Natural killer cell treated with Interleukin-12 subunit alpha and Interleukin-12 subunit beta and Interleukin-15 and Interleukin-18, amount 100 ng/mL, for 72 hours (primary cell): ENCODE results near the gene MCUB. TPM values are rescaled to one million over a fixed set of nuclear protein-coding genes. Genes with fewer than 3 reads are reported as not detected.
A peak's percentile ranks its signal among the peaks of the same experiment; 100 is the strongest.

Source experiments
- ATAC-seq, 2 donors: fragments of 150-1000 bp; cut with Tn5 transposase in 1 of 2; sonication (Bioruptor Pico), chemical (Tn5 transposase) in 1 of 2; 2 replicates each; pipeline ENCODE4 v1.10.0; 2021
- DNase-seq: peaks from one replicate; pipeline ENCODE4 v3.0.0; 2022; ENCODE audit warnings: low spot score
- H3K27ac Mint-ChIP-seq, 2 donors: 1 replicate in 1 of 2; 2 replicates in 1 of 2; pipeline ENCODE4 v1.8.0; 2022; ENCODE audit warnings: mixed read lengths in 2 of 2, mild to moderate bottlenecking in 1 of 2, moderate library complexity in 1 of 2
- H3K27me3 Mint-ChIP-seq, 2 donors: 1 replicate in 1 of 2; 2 replicates in 1 of 2; pipeline ENCODE4 v1.8.0; 2022; ENCODE audit warnings: mixed read lengths in 2 of 2
- H3K36me3 Mint-ChIP-seq: one replicate; pipeline ENCODE4 v1.8.0; 2022; ENCODE audit warnings: mixed read lengths
- H3K4me1 Mint-ChIP-seq, 2 donors: 1 replicate in 1 of 2; 2 replicates in 1 of 2; pipeline ENCODE4 v1.8.0; 2022; ENCODE audit warnings: low read depth in 2 of 2, mixed read lengths in 2 of 2, mild to moderate bottlenecking in 1 of 2
- H3K4me3 Mint-ChIP-seq: one replicate; pipeline ENCODE4 v1.8.0; 2022; ENCODE audit warnings: mixed read lengths
- H3K9me3 Mint-ChIP-seq: 2 replicates; pipeline ENCODE4 v1.8.0; 2022; ENCODE audit warnings: mixed read lengths
- total RNA-seq, 2 donors: library from RNA; stranded (reverse); gene quantifications; one replicate each; pipeline ENCODE4 v1.2.3, GENCODE V29; 2022

MCUB gene
- total RNA-seq, 2 donors from 2014 or later: 13.0 to 21.8 TPM

GRCh38 chr4:109719604-109720003, 159.6 kb downstream of the MCUB start:
- Mint-ChIP-seq H3K27me3 (no peaks in the 10 kb centered on the region), H3K9me3 (no peaks in the 10 kb centered on the region), H3K4me1 (peaks cover 0 to 3% of the 10 kb centered on the region in 2 donors), H3K4me3 (no peak overlapping the region), H3K36me3 (no peaks in the 10 kb centered on the region), H3K27ac (no peak overlapping the region)
- ATAC-seq (no peak), DNase-seq (no peak)

- no peak for ATAC-seq
- Mint-ChIP-seq H3K27ac (no peak overlapping the region), H3K4me3 (no peak overlapping the region), H3K9me3 (no peaks in the 10 kb centered on the region), H3K27me3 (no peaks in the 10 kb centered on the region), H3K4me1 (peaks cover 0 to 3% of the 10 kb centered on the region in 2 donors), H3K36me3 (peaks cover 2% of the 10 kb centered on the region)
- DNase-seq: no peak
Observed at GRCh38 chr4:109721033-109721432, 161.0 kb downstream of the MCUB start.

- no peak overlapping the region for H3K4me3 Mint-ChIP-seq
- H3K27ac Mint-ChIP-seq: no peak overlapping the region
- no peak for ATAC-seq
- H3K36me3 Mint-ChIP-seq: peaks cover 8% of the 10 kb centered on the region
- no peak for DNase-seq
- H3K4me1 Mint-ChIP-seq: peaks cover 0 to 3% of the 10 kb centered on the region in 2 donors
- H3K27me3 Mint-ChIP-seq: no peaks in the 10 kb centered on the region
- H3K9me3 Mint-ChIP-seq: no peaks in the 10 kb centered on the region
Observed at GRCh38 chr4:109722357-109722756, 162.3 kb downstream of the MCUB start.

- peaks cover 4 to 7% of the 10 kb centered on the region in 2 donors for H3K4me1 Mint-ChIP-seq
- no peak for DNase-seq
- no peak overlapping the region for H3K27ac Mint-ChIP-seq
- no peak for ATAC-seq
- H3K9me3 Mint-ChIP-seq: no peaks in the 10 kb centered on the region
- H3K4me3 Mint-ChIP-seq: no peak overlapping the region
- H3K36me3 Mint-ChIP-seq: peaks cover 8% of the 10 kb centered on the region
- H3K27me3 Mint-ChIP-seq: no peaks in the 10 kb centered on the region
Observed at GRCh38 chr4:109723110-109723509, 163.1 kb downstream of the MCUB start.

- H3K36me3 Mint-ChIP-seq: peaks cover 8% of the 10 kb centered on the region
Observed at GRCh38 chr4:109728385-109728784, 168.3 kb downstream of the MCUB start.

GRCh38 chr4:109729117-109729717, 169.2 kb downstream of the MCUB start:
- Mint-ChIP-seq H3K27ac (peak overlapping the region in 1 of 2 donors; percentile 21), H3K36me3 (peaks cover 8% of the 10 kb centered on the region), H3K27me3 (peaks cover 0 to 6% of the 10 kb centered on the region in 2 donors), H3K4me3 (peak overlapping the region; percentile 79), H3K9me3 (no peaks in the 10 kb centered on the region), H3K4me1 (peaks cover 5 to 13% of the 10 kb centered on the region in 2 donors)
- DNase-seq: no peak
- no peak for ATAC-seq

More at GRCh38 chr4:109728385-109728784, 168.3 kb downstream of the MCUB start:
- DNase-seq: no peak
- peaks cover 5 to 13% of the 10 kb centered on the region in 2 donors for H3K4me1 Mint-ChIP-seq
- no peaks in the 10 kb centered on the region for H3K9me3 Mint-ChIP-seq
- ATAC-seq: no peak
- peak overlapping the region; percentile 79 for H3K4me3 Mint-ChIP-seq
- H3K27me3 Mint-ChIP-seq: peaks cover 0 to 3% of the 10 kb centered on the region in 2 donors
- H3K27ac Mint-ChIP-seq: no peak overlapping the region

- Mint-ChIP-seq H3K9me3 (no peaks in the 10 kb centered on the region), H3K4me3 (peak within 1 kb of the TSS; percentile 79), H3K27ac (peak within 1 kb of the TSS; percentile 27 to 52), H3K27me3 (peaks cover 0 to 7% of the 10 kb centered on the region in 2 donors), H3K4me1 (peaks cover 5 to 13% of the 10 kb centered on the region in 2 donors), H3K36me3 (peaks cover 8% of the 10 kb centered on the region)
- ATAC-seq (peak; percentile 93 to 94), DNase-seq (peak; percentile 80)
Observed at GRCh38 chr4:109729718-109730618, 169.9 kb downstream of the MCUB start, which contains the start of gene PLA2G12A. PLA2G12A (minus strand) TSS chr4:109730070; CDS start chr4:109729809, 261 bp downstream.

GRCh38 chr4:109730619-109731545, 170.8 kb downstream of the MCUB start:
- peaks cover 0 to 7% of the 10 kb centered on the region in 2 donors for H3K27me3 Mint-ChIP-seq
- peak overlapping the region; percentile 27 to 52 for H3K27ac Mint-ChIP-seq
- no peak for DNase-seq
- ATAC-seq: no peak
- peaks cover 8% of the 10 kb centered on the region for H3K36me3 Mint-ChIP-seq
- peak overlapping the region; percentile 79 for H3K4me3 Mint-ChIP-seq
- H3K9me3 Mint-ChIP-seq: no peaks in the 10 kb centered on the region
- H3K4me1 Mint-ChIP-seq: peaks cover 5 to 13% of the 10 kb centered on the region in 2 donors

GRCh38 chr4:109733728-109734127, 173.7 kb downstream of the MCUB start:
- Mint-ChIP-seq H3K4me3 (no peak overlapping the region), H3K9me3 (no peaks in the 10 kb centered on the region), H3K27me3 (peaks cover 12 to 15% of the 10 kb centered on the region in 2 donors), H3K27ac (no peak overlapping the region), H3K4me1 (peaks cover 0 to 2% of the 10 kb centered on the region in 2 donors), H3K36me3 (no peaks in the 10 kb centered on the region)
- DNase-seq (no peak), ATAC-seq (no peak)

GRCh38 chr4:109735566-109736365, 175.7 kb downstream of the MCUB start:
- Mint-ChIP-seq H3K36me3 (no peaks in the 10 kb centered on the region), H3K4me3 (no peak overlapping the region), H3K27me3 (peaks cover 24 to 25% of the 10 kb centered on the region in 2 donors), H3K9me3 (no peaks in the 10 kb centered on the region), H3K4me1 (no peaks in the 10 kb centered on the region), H3K27ac (no peak overlapping the region)
- DNase-seq: no peak
- ATAC-seq: no peak
